DOHH2 (cell line): ENCODE results near the gene PPP1R36.

Experiments
- EZH2phosphoT487 ChIP-seq: fragments of 200-600 bp; sonication (generic); IDR thresholded peaks from 2 replicates; pipeline ENCODE4 v1.6.1; 2017; ENCODE audit warnings: borderline replicate concordance, mild to moderate bottlenecking, antibody characterized with exemption, low read length, moderate library complexity, mixed read lengths
- TF ChIP-seq, protein P1 (sequence below): fragments of 200-600 bp; sonication (generic); IDR thresholded peaks from one replicate; pipeline ENCODE4 v1.5.1; 2014; ENCODE audit warnings: antibody characterized with exemption, mild to moderate bottlenecking, low read depth, low read length; ENCODE audit not compliant: poor library complexity, severe bottlenecking

GRCh38 chr14:64516969-64517368, 32.8 kb upstream of the PPP1R36 start:
- TF ChIP-seq, protein P1, sequence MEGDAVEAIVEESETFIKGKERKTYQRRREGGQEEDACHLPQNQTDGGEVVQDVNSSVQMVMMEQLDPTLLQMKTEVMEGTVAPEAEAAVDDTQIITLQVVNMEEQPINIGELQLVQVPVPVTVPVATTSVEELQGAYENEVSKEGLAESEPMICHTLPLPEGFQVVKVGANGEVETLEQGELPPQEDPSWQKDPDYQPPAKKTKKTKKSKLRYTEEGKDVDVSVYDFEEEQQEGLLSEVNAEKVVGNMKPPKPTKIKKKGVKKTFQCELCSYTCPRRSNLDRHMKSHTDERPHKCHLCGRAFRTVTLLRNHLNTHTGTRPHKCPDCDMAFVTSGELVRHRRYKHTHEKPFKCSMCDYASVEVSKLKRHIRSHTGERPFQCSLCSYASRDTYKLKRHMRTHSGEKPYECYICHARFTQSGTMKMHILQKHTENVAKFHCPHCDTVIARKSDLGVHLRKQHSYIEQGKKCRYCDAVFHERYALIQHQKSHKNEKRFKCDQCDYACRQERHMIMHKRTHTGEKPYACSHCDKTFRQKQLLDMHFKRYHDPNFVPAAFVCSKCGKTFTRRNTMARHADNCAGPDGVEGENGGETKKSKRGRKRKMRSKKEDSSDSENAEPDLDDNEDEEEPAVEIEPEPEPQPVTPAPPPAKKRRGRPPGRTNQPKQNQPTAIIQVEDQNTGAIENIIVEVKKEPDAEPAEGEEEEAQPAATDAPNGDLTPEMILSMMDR: no peak
- no peak for TF ChIP-seq EZH2phosphoT487
